Ecto neural progenitor cell (in vitro differentiated cells): ENCODE data around the gene C9orf72.

Experiments
- DNase-seq: peaks from one replicate; pipeline ENCODE4 v3.0.0-alpha.2; 2018; ENCODE audit warnings: low spot score

C9orf72 gene

GRCh38 chr9:27573634-27574590 lies 631 bp upstream of the C9orf72 start:
- peak; percentile 93 for DNase-seq

GRCh38 chr9:27572566-27572917 lies 739 bp downstream of the C9orf72 start:
- no peak for DNase-seq

GRCh38 chr9:27572061-27572460 lies 1.2 kb downstream of the C9orf72 start:
- DNase-seq: no peak

- no peak for DNase-seq
Measured at GRCh38 chr9:27571011-27571410, 2.3 kb downstream of the C9orf72 start.

GRCh38 chr9:27569406-27569805 lies 3.9 kb downstream of the C9orf72 start:
- no peak for DNase-seq

- DNase-seq: no peak
Measured at GRCh38 chr9:27566118-27566517, 7.2 kb downstream of the C9orf72 start.

- no peak for DNase-seq
Measured at GRCh38 chr9:27565696-27566095, 7.6 kb downstream of the C9orf72 start.

GRCh38 chr9:27564670-27565069 lies 8.6 kb downstream of the C9orf72 start:
- no peak for DNase-seq

- DNase-seq: no peak
Measured at GRCh38 chr9:27563738-27564430, 9.4 kb downstream of the C9orf72 start.

GRCh38 chr9:27561685-27562084 lies 11.6 kb downstream of the C9orf72 start:
- no peak for DNase-seq

- no peak for DNase-seq
Measured at GRCh38 chr9:27560457-27560856, 12.8 kb downstream of the C9orf72 start.

- no peak for DNase-seq
Measured at GRCh38 chr9:27558307-27558706, 15.0 kb downstream of the C9orf72 start.

- DNase-seq: no peak
Measured at GRCh38 chr9:27556470-27556869, 16.8 kb downstream of the C9orf72 start.

- no peak for DNase-seq
Measured at GRCh38 chr9:27554712-27555111, 18.6 kb downstream of the C9orf72 start.

- DNase-seq: no peak
Measured at GRCh38 chr9:27549196-27549755, 24.0 kb downstream of the C9orf72 start.

GRCh38 chr9:27548055-27548741 lies 25.1 kb downstream of the C9orf72 start:
- no peak for DNase-seq

- DNase-seq: no peak
Measured at GRCh38 chr9:27545471-27545870, 27.8 kb downstream of the C9orf72 start.

- no peak for DNase-seq
Measured at GRCh38 chr9:27542508-27542907, 30.8 kb downstream of the C9orf72 start.

- DNase-seq: no peak
Measured at GRCh38 chr9:27541740-27542139, 31.5 kb downstream of the C9orf72 start.

GRCh38 chr9:27540502-27540901 lies 32.8 kb downstream of the C9orf72 start:
- DNase-seq: no peak

- no peak for DNase-seq
Measured at GRCh38 chr9:27539479-27540441, 33.5 kb downstream of the C9orf72 start.
